Peyer's patch (tissue), 4 donors: Measurements from ENCODE around the gene ZNF526. TPM values are rescaled to one million over a fixed set of nuclear protein-coding genes. Genes with fewer than 3 reads are reported as not detected.

Experiments used
- DNase-seq, 3 donors: peaks; one replicate each; pipeline ENCODE4 v3.0.0-alpha.2; 2017 to 2019
- H3K27ac ChIP-seq, 4 donors: fragments of 200-600 bp; sonication (generic); one replicate each; pipeline ENCODE4 v1.5.1; 2016 to 2019
- H3K27me3 ChIP-seq, 2 donors: fragments of 200-600 bp; sonication (generic); one replicate each; pipeline ENCODE4 v1.5.1; 2019
- H3K36me3 ChIP-seq, 3 donors: fragments of 200-600 bp; sonication (generic); one replicate each; pipeline ENCODE4 v1.5.1; 2016 to 2019
- H3K4me1 ChIP-seq, 4 donors: fragments of 200-600 bp; sonication (generic); one replicate each; pipeline ENCODE4 v1.5.1; 2016 to 2019
- H3K4me3 ChIP-seq, 4 donors: fragments of 200-600 bp; sonication (generic); 1 replicate in 3 of 4; 2 replicates in 1 of 4; pipeline ENCODE4 v1.5.1; 2016 to 2019; ENCODE audit warnings: mild to moderate bottlenecking in 1 of 4
- H3K9me3 ChIP-seq, 4 donors: fragments of 200-600 bp; sonication (generic); one replicate each; pipeline ENCODE4 v1.5.1; 2016 to 2019; ENCODE audit warnings: mild to moderate bottlenecking in 1 of 4
- CTCF ChIP-seq, 6 experiments: fragments of 450-650 bp in 4 of 6; fragments of 200-600 bp in 2 of 6; sonication (generic) in 1 of 6; IDR thresholded peaks; one replicate each; pipeline ENCODE4 v1.5.1; 2017 to 2019; ENCODE audit warnings: antibody characterized with exemption in 6 of 6, mild to moderate bottlenecking in 3 of 6, moderate library complexity in 1 of 6
- POLR2A ChIP-seq, 2 donors: fragments of 450-650 bp; IDR thresholded peaks; one replicate each; pipeline ENCODE4 v1.5.1; 2017; ENCODE audit warnings: antibody characterized with exemption in 2 of 2, mild to moderate bottlenecking in 2 of 2, moderate library complexity in 2 of 2
- total RNA-seq, 4 donors: library from RNA; depleted of rRNA; stranded (reverse); fragments of >200 nt; gene quantifications; one replicate each; pipeline ENCODE4 v1.1.0, GENCODE V29; 2016

ZNF526 gene
- total RNA-seq, 4 donors from 2014 or later, result 9.1 to 14.0 (median 12.3) TPM

DNA sequence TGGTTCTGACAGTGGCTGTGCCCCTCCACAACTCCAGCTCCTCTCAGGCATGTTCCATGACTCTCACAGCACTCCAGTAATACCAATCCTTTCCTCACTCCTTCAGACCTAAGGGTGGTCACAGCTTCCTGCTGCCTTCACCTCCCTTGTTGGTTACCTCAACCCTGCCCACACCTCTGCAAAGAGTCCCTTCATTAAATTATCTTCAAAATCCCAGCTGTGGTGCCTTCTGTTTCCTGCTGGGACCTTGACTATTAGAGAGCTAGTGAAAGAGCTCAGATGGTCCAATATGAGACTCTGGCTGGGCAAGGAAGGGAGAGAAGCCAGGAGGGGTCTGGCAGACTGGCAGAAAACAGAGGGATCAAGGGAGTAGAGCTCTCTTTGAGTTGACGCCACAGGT is 28.8 kb upstream of the ZNF526 start:
- Histone ChIP-seq H3K27me3 (no peaks in the 10 kb centered on the region), H3K4me3 (no peak overlapping the region), H3K27ac (peak overlapping the region in 3 of 4 donors; percentile 76 to 92 (median 78)), H3K36me3 (peaks cover 0 to 4% (median 0%) of the 10 kb centered on the region in 3 donors), H3K9me3 (no peaks in the 10 kb centered on the region), H3K4me1 (peaks cover 0 to 23% (median 3%) of the 10 kb centered on the region in 4 donors)
- no peak for DNase-seq
- TF ChIP-seq POLR2A (IDR thresholded peaks at IDR 0.05) (no peak), CTCF (IDR thresholded peaks at IDR 0.05) (no peak)

DNA sequence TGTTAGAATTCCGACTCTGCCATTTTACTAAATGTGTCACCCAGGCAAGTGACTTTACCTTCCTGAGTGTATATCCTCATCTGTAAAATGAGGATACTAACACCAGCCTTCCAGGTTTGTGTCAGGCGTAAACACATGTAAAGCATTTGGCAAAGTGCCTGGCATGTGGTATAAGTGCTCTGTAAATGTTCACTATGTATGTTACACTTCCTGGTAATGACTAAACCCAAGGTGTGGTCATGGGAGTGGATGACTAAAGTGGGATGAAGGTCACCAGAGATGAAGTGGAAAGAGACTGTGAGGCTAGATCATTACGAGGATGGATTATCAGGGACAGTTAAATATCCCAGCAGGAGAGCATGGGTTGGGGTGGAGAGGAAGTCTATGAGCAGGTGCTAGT is 28.3 kb upstream of the ZNF526 start:
- Histone ChIP-seq H3K27ac (peak overlapping the region in 3 of 4 donors; percentile 76 to 92 (median 78)), H3K4me1 (peaks cover 0 to 26% (median 4%) of the 10 kb centered on the region in 4 donors), H3K4me3 (no peak overlapping the region), H3K27me3 (no peaks in the 10 kb centered on the region), H3K36me3 (peaks cover 0 to 10% (median 0%) of the 10 kb centered on the region in 3 donors), H3K9me3 (no peaks in the 10 kb centered on the region)
- DNase-seq, result peak in 1 of 3 donors; percentile 83
- TF ChIP-seq POLR2A (IDR thresholded peaks at IDR 0.05), result peak in 1 of 2 donors; percentile 67
- no peak for TF ChIP-seq CTCF (IDR thresholded peaks at IDR 0.05)

DNA sequence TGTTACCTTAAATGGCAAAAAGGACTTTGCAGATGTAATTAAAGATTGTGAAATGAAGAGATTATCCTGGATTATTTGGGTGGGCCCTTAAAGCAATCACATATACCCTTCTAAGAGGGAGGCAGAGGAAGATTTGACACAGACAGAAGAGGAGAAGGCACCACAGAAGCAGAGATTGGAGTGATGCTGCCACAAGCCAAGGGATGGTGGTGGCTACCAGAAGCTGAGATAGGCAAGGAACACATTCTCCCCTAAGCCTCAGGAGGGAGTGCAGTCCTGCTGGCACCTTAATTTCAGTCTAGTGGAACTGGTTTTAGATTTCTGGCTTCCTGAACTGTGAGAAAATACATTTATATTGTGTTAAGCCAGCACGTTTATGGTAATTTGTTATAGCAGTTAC is 26.8 kb upstream of the ZNF526 start:
- H3K4me3 ChIP-seq, result no peak overlapping the region
- H3K27me3 ChIP-seq, result no peaks in the 10 kb centered on the region
- H3K9me3 ChIP-seq, result no peaks in the 10 kb centered on the region
- peaks cover 0 to 18% (median 0%) of the 10 kb centered on the region in 3 donors for H3K36me3 ChIP-seq
- DNase-seq, result no peak
- peak overlapping the region in 2 of 4 donors; percentile 45 to 74 for H3K27ac ChIP-seq
- H3K4me1 ChIP-seq, result peaks cover 0 to 41% (median 14%) of the 10 kb centered on the region in 4 donors
- no peak for TF ChIP-seq CTCF (IDR thresholded peaks at IDR 0.05)
- no peak for TF ChIP-seq POLR2A (IDR thresholded peaks at IDR 0.05)

DNA sequence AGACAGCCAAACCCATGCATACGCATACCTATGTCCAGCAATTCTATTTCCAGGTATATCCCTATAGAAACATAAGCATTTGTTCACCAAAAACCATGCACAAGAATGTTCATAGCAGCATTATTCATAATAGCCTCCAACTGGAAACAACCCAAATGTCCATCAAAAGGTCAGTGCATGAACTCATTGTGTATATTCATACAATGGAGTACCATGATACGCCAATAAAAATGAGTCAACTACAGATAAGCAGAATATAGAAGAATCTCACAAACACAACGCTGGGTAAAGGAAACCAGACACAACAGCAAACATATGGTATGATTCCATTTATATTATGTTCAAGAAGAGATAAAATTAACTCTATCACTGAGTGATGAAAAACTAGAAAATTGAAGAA is 26.4 kb upstream of the ZNF526 start:
- peaks cover 0 to 22% (median 0%) of the 10 kb centered on the region in 3 donors for H3K36me3 ChIP-seq
- H3K9me3 ChIP-seq, result no peaks in the 10 kb centered on the region
- no peaks in the 10 kb centered on the region for H3K27me3 ChIP-seq
- peak overlapping the region in 2 of 4 donors; percentile 45 to 74 for H3K27ac ChIP-seq
- DNase-seq, result no peak
- TF ChIP-seq POLR2A (IDR thresholded peaks at IDR 0.05), result no peak
- no peak for TF ChIP-seq CTCF (IDR thresholded peaks at IDR 0.05)
- peaks cover 0 to 45% (median 17%) of the 10 kb centered on the region in 4 donors for H3K4me1 ChIP-seq
- H3K4me3 ChIP-seq, result no peak overlapping the region

- no peaks in the 10 kb centered on the region for H3K27me3 ChIP-seq
- TF ChIP-seq CTCF (IDR thresholded peaks at IDR 0.05) (no peak), POLR2A (IDR thresholded peaks at IDR 0.05) (no peak)
- H3K9me3 ChIP-seq, result no peaks in the 10 kb centered on the region
- DNase-seq, result no peak
- H3K4me3 ChIP-seq, result no peak overlapping the region
- H3K4me1 ChIP-seq, result peaks cover 0 to 54% (median 40%) of the 10 kb centered on the region in 4 donors
- peak overlapping the region in 2 of 4 donors; percentile 55 to 64 for H3K27ac ChIP-seq
- peaks cover 0 to 43% (median 0%) of the 10 kb centered on the region in 3 donors for H3K36me3 ChIP-seq
These were observed 23.8 kb upstream of the ZNF526 start for GRCh38 chr19:42196011-42197001.
